ENCODE results near the gene TMED4.

Gene TMED4

DNA sequence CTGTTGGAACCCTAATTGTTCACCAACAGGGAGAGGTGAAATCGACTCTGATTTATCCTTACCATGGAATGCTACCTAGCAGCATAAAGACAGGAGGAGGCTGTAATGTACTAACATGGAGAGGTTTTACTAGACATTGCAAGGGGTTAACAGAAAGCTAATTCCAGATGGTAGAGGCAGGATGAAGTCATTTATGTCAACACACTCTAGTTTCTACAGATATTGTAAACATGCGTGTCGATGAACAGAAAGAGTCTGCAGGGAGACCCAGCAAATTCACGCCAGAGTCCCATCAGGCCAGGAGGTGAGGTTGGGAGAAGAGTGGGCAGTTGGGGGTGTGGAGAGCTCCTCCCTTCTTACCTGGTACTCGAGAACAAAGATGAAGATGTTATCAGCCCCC, 47.9 kb downstream of the TMED4 start:
- Histone ChIP-seq H3K9me3 (ENCODE audit: control insufficient read depth in 2 of 2, low read length in 2 of 2) (no peaks in the 10 kb centered on the region), H3K27ac (ENCODE audit: low read depth in 2 of 2, low read length in 2 of 2) (no peak overlapping the region)

DNA sequence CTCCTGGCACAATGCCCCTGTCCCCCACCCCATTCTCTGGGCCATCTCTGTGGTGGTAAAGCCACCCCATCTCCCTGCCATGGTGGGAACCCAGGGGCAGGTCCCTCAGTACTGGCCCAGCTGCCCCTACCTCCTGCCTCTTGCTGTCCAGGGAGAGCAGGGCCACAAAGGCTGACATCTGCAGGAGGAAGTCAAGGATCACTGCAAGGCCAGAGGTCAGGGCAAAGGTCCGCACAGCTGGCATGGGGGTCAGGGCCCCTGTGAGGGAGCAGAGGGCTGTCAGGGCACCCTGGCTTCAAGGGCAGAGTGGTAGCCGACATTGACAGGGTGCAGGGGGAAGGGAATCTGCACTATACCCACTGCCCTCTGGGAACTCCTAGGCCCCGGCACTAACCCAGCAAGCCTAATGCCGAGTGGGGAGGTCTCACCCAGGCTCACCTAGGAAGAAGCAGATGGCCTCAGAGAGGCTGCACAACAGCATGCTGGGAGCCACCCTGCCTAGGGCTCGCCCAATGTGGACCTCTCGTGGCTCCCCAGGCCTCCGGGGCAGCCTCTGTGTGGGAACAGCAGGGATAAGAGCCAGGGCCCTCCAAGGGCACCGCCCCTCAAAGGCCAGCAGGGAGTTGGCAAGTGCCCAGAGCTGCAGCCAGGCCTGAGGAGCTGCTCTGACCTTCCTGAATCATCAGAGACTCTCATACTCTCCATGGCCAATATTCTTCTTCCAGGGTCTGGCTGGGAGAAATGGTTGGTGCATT, 48.6 kb downstream of the TMED4 start:
- Histone ChIP-seq H3K27ac (ENCODE audit: low read depth in 2 of 2, low read length in 2 of 2) (no peak overlapping the region), H3K36me3 (ENCODE audit: control insufficient read depth in 2 of 2, insufficient read depth in 2 of 2, low read length in 2 of 2) (no peaks in the 10 kb centered on the region)

More for the DNA sequence above, 47.9 kb downstream of the TMED4 start:
- no peaks in the 10 kb centered on the region for H3K27me3 ChIP-seq (ENCODE audit: control insufficient read depth in 2 of 2, insufficient read depth in 2 of 2, low read length in 2 of 2)
- no peak overlapping the region for H3K4me3 ChIP-seq (ENCODE audit: low read length in 2 of 2)
- no peaks in the 10 kb centered on the region for H3K36me3 ChIP-seq (ENCODE audit: control insufficient read depth in 2 of 2, insufficient read depth in 2 of 2, low read length in 2 of 2)
- H3K4me1 ChIP-seq (ENCODE audit: control insufficient read depth in 2 of 2, insufficient read depth in 2 of 2, low read length in 2 of 2), result peaks cover 0 to 2% of the 10 kb centered on the region in 2 donors
- no peak overlapping the region for H3K9ac ChIP-seq (ENCODE audit: low read depth in 1 of 2, low read length in 2 of 2)

DNA sequence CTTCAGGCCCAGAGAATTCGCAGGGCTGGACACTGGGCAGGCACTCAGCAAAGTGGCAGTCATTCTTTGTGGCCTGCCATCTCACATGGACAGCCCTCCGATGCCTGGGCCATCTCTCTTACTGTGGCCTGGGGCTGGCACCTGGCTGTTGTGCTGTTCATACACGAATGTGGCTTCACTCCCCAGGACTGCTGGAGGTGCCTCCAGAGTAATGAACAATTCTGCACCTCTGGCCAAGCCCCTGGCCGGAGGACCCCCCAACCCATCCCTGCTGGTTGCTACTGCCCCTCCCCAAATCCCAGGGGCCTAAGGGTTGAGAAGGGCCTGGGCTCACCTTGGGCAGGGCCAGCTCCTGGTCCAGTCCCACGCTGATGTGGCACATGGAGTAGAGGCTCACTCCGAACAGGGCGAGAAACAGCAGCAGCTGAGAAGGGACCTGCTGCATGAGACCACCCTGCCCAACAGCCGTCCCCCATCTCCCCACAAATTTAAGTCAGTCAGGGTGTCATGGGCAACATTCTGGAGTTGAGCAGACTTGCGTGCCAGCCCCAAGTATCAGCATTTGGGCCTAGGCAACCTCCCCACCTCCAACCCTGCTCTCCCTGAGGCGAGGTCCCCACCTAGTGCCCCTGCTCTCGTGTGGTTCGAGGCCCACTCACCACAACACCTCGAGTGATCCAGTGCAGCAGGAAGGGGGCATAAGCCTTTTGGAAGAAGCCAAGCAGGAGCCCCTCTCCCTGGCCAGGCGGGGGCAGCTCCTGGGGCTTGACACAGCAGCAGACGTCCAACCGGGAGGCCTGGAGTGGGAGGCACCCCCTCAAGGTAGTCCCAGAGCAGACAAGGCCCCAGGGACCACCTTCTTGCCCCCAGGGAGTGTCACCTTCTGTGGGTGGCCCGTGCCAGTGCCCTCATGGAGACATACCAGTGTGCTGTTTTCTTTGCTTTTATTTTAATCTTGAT, 50.3 kb downstream of the TMED4 start:
- Histone ChIP-seq H3K36me3 (ENCODE audit: control insufficient read depth in 2 of 2, insufficient read depth in 2 of 2, low read length in 2 of 2) (no peaks in the 10 kb centered on the region), H3K27ac (ENCODE audit: low read depth in 2 of 2, low read length in 2 of 2) (no peak overlapping the region), H3K4me1 (ENCODE audit: control insufficient read depth in 2 of 2, insufficient read depth in 2 of 2, low read length in 2 of 2) (peaks cover 0 to 2% of the 10 kb centered on the region in 2 donors), H3K9me3 (ENCODE audit: control insufficient read depth in 2 of 2, low read length in 2 of 2) (peaks cover 0 to 2% of the 10 kb centered on the region in 2 donors), H3K4me3 (ENCODE audit: low read length in 2 of 2) (no peak overlapping the region), H3K9ac (ENCODE audit: low read depth in 1 of 2, low read length in 2 of 2) (no peak overlapping the region), H3K27me3 (ENCODE audit: control insufficient read depth in 2 of 2, insufficient read depth in 2 of 2, low read length in 2 of 2) (no peaks in the 10 kb centered on the region)

More for the DNA sequence above, 48.6 kb downstream of the TMED4 start:
- Histone ChIP-seq H3K9me3 (ENCODE audit: control insufficient read depth in 2 of 2, low read length in 2 of 2) (no peaks in the 10 kb centered on the region), H3K4me1 (ENCODE audit: control insufficient read depth in 2 of 2, insufficient read depth in 2 of 2, low read length in 2 of 2) (peaks cover 0 to 2% of the 10 kb centered on the region in 2 donors), H3K27me3 (ENCODE audit: control insufficient read depth in 2 of 2, insufficient read depth in 2 of 2, low read length in 2 of 2) (no peaks in the 10 kb centered on the region), H3K4me3 (ENCODE audit: low read length in 2 of 2) (no peak overlapping the region), H3K9ac (ENCODE audit: low read depth in 1 of 2, low read length in 2 of 2) (no peak overlapping the region)

DNA sequence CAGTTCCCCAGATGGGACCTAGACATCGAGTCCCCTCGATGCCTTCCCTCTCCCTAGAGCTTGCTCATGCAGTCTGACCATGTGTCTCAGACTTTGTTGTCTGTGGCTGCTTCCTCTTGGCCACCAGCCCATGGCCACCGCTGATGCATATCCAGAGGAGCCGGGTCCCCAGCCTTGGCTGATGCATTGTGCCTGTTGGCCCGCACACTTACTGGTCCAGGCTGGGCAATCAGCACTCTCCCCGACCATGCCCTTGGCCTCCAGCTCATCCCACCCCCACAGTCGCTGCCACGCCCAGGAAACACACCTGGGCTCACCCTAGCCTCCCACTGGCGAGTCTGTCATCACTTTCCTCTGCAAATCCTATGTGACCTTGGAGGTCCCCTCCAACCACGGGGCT, 51.0 kb downstream of the TMED4 start:
- Histone ChIP-seq H3K27ac (ENCODE audit: low read depth in 2 of 2, low read length in 2 of 2) (no peak overlapping the region), H3K4me1 (ENCODE audit: control insufficient read depth in 2 of 2, insufficient read depth in 2 of 2, low read length in 2 of 2) (peaks cover 0 to 2% of the 10 kb centered on the region in 2 donors), H3K9ac (ENCODE audit: low read depth in 1 of 2, low read length in 2 of 2) (no peak overlapping the region), H3K27me3 (ENCODE audit: control insufficient read depth in 2 of 2, insufficient read depth in 2 of 2, low read length in 2 of 2) (no peaks in the 10 kb centered on the region), H3K4me3 (ENCODE audit: low read length in 2 of 2) (no peak overlapping the region), H3K36me3 (ENCODE audit: control insufficient read depth in 2 of 2, insufficient read depth in 2 of 2, low read length in 2 of 2) (no peaks in the 10 kb centered on the region), H3K9me3 (ENCODE audit: control insufficient read depth in 2 of 2, low read length in 2 of 2) (peaks cover 0 to 2% of the 10 kb centered on the region in 2 donors)
